ENCODE results near the gene BMPER. TPM values are rescaled to one million over a fixed set of nuclear protein-coding genes. Genes with fewer than 3 reads are reported as not detected.

The BMPER gene
- total RNA-seq, 5 donors from 2014 or later (not counting 1 experiment from before 2014, with no cell fraction given): 0.20 to 0.47 TPM; not detected in 3

DNA sequence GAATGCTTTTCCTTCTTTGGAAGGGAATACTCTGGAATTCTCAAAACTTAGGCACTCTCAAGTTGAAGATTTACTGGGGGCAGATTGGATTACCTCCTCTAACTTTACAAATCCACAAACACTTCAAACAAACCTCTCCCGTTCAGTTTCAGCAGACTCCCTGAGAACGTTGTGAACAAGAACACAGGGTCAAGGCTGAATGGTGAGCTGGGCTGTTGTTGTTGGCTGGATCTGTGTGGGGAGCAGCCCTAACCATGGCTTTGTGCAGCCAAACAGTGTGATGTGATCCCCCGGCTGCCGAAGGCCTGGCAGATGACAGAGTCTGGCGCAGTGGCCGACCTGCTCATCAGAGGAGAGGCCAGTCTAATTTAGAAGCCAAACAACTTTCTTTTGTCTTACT lies 93.1 kb downstream of the BMPER start:
- WGBS (ENCODE audit: insufficient coverage): 71% methylated on average over 4 of the region's 6 CpGs
- no peaks in the 10 kb centered on the region for H3K27me3 ChIP-seq (replicated peaks in 1 of 2; ENCODE audit: control insufficient read depth in 2 of 2, extremely low read depth in 1 of 2, insufficient read depth in 2 of 2, low read length in 1 of 2)
- H3K4me3 ChIP-seq (ENCODE audit: control insufficient read depth in 1 of 2, extremely low read depth in 1 of 2, low read length in 1 of 2): no peak overlapping the region
- ChIA-PET CTCF (no interaction called here), POLR2A (no interaction called here)
- Mint-ChIP-seq H3K4me3 (no peak overlapping the region), H3K36me3 (no peaks in the 10 kb centered on the region), H3K4me1 (peaks cover 7 to 11% (median 11%) of the 10 kb centered on the region in 3 donors), H3K9me3 (peaks cover 0 to 9% (median 8%) of the 10 kb centered on the region in 3 donors), H3K27me3 (no peaks in the 10 kb centered on the region), H3K27ac (no peak overlapping the region)
- no peak for ATAC-seq (replicated peaks in 1 of 4)
- no peaks in the 10 kb centered on the region for H3K36me3 ChIP-seq (ENCODE audit: control insufficient read depth in 2 of 2, extremely low read depth in 1 of 2, insufficient read depth in 1 of 2, low read length in 1 of 2)
- H3K27ac ChIP-seq (ENCODE audit: low read length): no peak overlapping the region
- DNase-seq: no peak
- no peaks in the 10 kb centered on the region for H3K9me3 ChIP-seq
- no peaks in the 10 kb centered on the region for H3K4me1 ChIP-seq (ENCODE audit: control insufficient read depth in 1 of 2, extremely low read depth in 1 of 2, insufficient read depth in 2 of 2, low read length in 2 of 2)

DNA sequence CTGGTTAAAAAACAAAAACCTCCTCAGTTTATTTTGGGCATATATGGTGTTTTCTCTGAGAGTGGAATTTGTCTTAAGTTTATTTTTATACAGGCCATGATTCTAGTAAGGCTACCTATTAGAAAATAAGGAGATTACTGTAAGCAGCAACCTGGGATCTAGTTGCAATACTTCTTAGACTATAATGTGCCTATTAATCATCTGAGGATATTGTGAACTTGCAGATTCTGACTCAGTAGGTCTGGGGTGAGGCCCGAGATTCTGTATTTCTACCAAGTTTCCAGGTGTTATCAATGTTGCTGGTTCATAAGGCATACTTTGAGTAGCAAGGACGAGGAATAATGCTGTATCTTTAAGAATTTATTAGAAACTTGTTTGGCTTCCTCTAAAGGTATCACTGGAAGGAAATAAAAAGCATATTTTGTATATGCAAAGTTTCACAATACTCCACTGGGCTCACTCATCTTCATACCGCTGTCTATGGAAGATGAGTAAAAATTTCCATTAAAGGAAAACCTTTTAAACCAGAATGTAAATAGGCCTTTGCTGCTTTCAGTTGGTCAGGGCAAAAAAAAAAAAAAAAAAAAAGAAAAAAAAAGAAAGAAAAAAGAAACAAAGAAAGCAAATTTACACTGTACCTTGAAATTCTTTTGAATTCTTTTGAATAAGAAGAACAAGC lies 105.8 kb downstream of the BMPER start:
- Mint-ChIP-seq H3K9me3 (peaks cover 0 to 5% (median 0%) of the 10 kb centered on the region in 3 donors), H3K27me3 (peaks cover 2 to 3% of the 10 kb centered on the region in 2 donors), H3K4me3 (no peak overlapping the region), H3K4me1 (no peaks in the 10 kb centered on the region), H3K27ac (no peak overlapping the region), H3K36me3 (no peaks in the 10 kb centered on the region)
- H3K4me1 ChIP-seq (ENCODE audit: control insufficient read depth in 1 of 2, extremely low read depth in 1 of 2, insufficient read depth in 2 of 2, low read length in 2 of 2): no peaks in the 10 kb centered on the region
- no peaks in the 10 kb centered on the region for H3K27me3 ChIP-seq (replicated peaks in 1 of 2; ENCODE audit: control insufficient read depth in 2 of 2, extremely low read depth in 1 of 2, insufficient read depth in 2 of 2, low read length in 1 of 2)
- no peak for DNase-seq
- H3K36me3 ChIP-seq (ENCODE audit: control insufficient read depth in 2 of 2, extremely low read depth in 1 of 2, insufficient read depth in 1 of 2, low read length in 1 of 2): no peaks in the 10 kb centered on the region
- ATAC-seq (replicated peaks in 1 of 4): no peak
- no CpG with 5 or more reads among the region's 3 CpGs for WGBS (ENCODE audit: insufficient coverage)
- H3K9me3 ChIP-seq: no peaks in the 10 kb centered on the region
- H3K27ac ChIP-seq (ENCODE audit: low read length): no peak overlapping the region
- H3K4me3 ChIP-seq (ENCODE audit: control insufficient read depth in 1 of 2, extremely low read depth in 1 of 2, low read length in 1 of 2): no peak overlapping the region
- ChIA-PET CTCF (no interaction called here), POLR2A (no interaction called here)

DNA sequence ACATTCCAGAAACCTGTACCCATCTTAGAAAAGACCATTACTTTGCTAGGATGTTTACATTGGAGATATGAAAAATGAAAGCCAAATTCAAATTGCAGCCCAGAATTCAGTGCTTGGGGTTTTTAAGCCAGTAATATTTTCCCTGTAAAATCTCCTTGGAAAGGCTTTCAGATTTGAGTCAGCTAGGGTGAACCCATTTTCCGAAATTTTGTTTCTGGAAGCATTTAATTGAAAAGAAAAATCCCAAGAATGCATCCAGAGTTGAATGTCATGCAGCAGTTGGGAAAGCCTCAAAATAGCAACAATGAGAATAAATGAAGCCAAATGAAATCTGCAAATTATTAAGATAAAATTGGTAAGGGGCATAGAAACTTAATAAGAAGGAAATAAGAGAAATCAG lies 106.4 kb downstream of the BMPER start:
- ATAC-seq (replicated peaks in 1 of 4): no peak

DNA sequence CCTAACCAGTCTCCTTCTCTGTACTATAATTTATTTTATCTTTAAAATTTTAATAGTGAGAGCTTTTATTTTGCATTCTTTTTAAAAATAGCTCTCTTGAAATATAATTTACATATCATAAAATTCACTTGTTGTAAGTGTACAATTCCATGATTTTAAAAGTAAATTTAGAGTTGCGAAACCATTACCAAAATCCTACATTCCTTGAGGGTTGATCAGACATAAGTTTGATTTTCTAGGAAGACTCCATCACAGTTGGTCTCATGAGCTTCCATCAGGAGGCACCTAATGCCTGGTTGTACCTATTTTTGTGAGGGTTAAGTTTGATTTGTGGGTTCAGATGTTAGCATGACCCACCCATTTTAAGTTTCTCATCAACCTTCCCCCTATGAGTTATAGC lies 108.1 kb downstream of the BMPER start:
- Mint-ChIP-seq H3K36me3 (no peaks in the 10 kb centered on the region), H3K4me3 (no peak overlapping the region), H3K27ac (no peak overlapping the region), H3K4me1 (no peaks in the 10 kb centered on the region), H3K27me3 (peaks cover 0 to 2% of the 10 kb centered on the region in 2 donors), H3K9me3 (peaks cover 0 to 5% (median 2%) of the 10 kb centered on the region in 3 donors)
- WGBS (ENCODE audit: insufficient coverage): no CpG with 5 or more reads among the region's 1 CpG
- Histone ChIP-seq H3K4me3 (ENCODE audit: control insufficient read depth in 1 of 2, extremely low read depth in 1 of 2, low read length in 1 of 2) (no peak overlapping the region), H3K9me3 (no peaks in the 10 kb centered on the region), H3K27ac (ENCODE audit: low read length) (no peak overlapping the region), H3K27me3 (replicated peaks in 1 of 2; ENCODE audit: control insufficient read depth in 2 of 2, extremely low read depth in 1 of 2, insufficient read depth in 2 of 2, low read length in 1 of 2) (no peaks in the 10 kb centered on the region), H3K36me3 (ENCODE audit: control insufficient read depth in 2 of 2, extremely low read depth in 1 of 2, insufficient read depth in 1 of 2, low read length in 1 of 2) (no peaks in the 10 kb centered on the region), H3K4me1 (ENCODE audit: control insufficient read depth in 1 of 2, extremely low read depth in 1 of 2, insufficient read depth in 2 of 2, low read length in 2 of 2) (no peaks in the 10 kb centered on the region)
- no peak for ATAC-seq (replicated peaks in 1 of 4)
- CTCF ChIA-PET: no interaction called here
- DNase-seq: no peak
- POLR2A ChIA-PET: no interaction called here

More for the DNA sequence above, 106.4 kb downstream of the BMPER start:
- H3K27ac ChIP-seq (ENCODE audit: low read length): no peak overlapping the region
- no peak overlapping the region for H3K4me3 Mint-ChIP-seq
- no peak for DNase-seq
- H3K36me3 ChIP-seq (ENCODE audit: control insufficient read depth in 2 of 2, extremely low read depth in 1 of 2, insufficient read depth in 1 of 2, low read length in 1 of 2): no peaks in the 10 kb centered on the region
- no peaks in the 10 kb centered on the region for H3K4me1 Mint-ChIP-seq
- H3K36me3 Mint-ChIP-seq: no peaks in the 10 kb centered on the region
- H3K4me1 ChIP-seq (ENCODE audit: control insufficient read depth in 1 of 2, extremely low read depth in 1 of 2, insufficient read depth in 2 of 2, low read length in 2 of 2): no peaks in the 10 kb centered on the region
- H3K9me3 ChIP-seq: no peaks in the 10 kb centered on the region
- no peak overlapping the region for H3K27ac Mint-ChIP-seq
- WGBS (ENCODE audit: insufficient coverage): no CpG with 5 or more reads among the region's 1 CpG
- no peak overlapping the region for H3K4me3 ChIP-seq (ENCODE audit: control insufficient read depth in 1 of 2, extremely low read depth in 1 of 2, low read length in 1 of 2)
- H3K9me3 Mint-ChIP-seq: peaks cover 0 to 5% (median 0%) of the 10 kb centered on the region in 3 donors
- ChIA-PET POLR2A (no interaction called here), CTCF (no interaction called here)
- H3K27me3 Mint-ChIP-seq: peaks cover 1 to 2% of the 10 kb centered on the region in 2 donors
- no peaks in the 10 kb centered on the region for H3K27me3 ChIP-seq (replicated peaks in 1 of 2; ENCODE audit: control insufficient read depth in 2 of 2, extremely low read depth in 1 of 2, insufficient read depth in 2 of 2, low read length in 1 of 2)

GRCh38 chr7:34015651-34016050 lies 110.3 kb downstream of the BMPER start:
- Histone ChIP-seq H3K27me3 (replicated peaks in 1 of 2; ENCODE audit: control insufficient read depth in 2 of 2, extremely low read depth in 1 of 2, insufficient read depth in 2 of 2, low read length in 1 of 2) (no peaks in the 10 kb centered on the region), H3K9me3 (no peaks in the 10 kb centered on the region), H3K4me3 (ENCODE audit: control insufficient read depth in 1 of 2, extremely low read depth in 1 of 2, low read length in 1 of 2) (no peak overlapping the region), H3K27ac (ENCODE audit: low read length) (no peak overlapping the region), H3K36me3 (ENCODE audit: control insufficient read depth in 2 of 2, extremely low read depth in 1 of 2, insufficient read depth in 1 of 2, low read length in 1 of 2) (no peaks in the 10 kb centered on the region), H3K4me1 (ENCODE audit: control insufficient read depth in 1 of 2, extremely low read depth in 1 of 2, insufficient read depth in 2 of 2, low read length in 2 of 2) (no peaks in the 10 kb centered on the region)
- Mint-ChIP-seq H3K27me3 (peaks cover 4 to 5% of the 10 kb centered on the region in 2 donors), H3K4me1 (no peaks in the 10 kb centered on the region), H3K4me3 (no peak overlapping the region), H3K36me3 (no peaks in the 10 kb centered on the region), H3K27ac (no peak overlapping the region), H3K9me3 (peaks cover 0 to 5% (median 2%) of the 10 kb centered on the region in 3 donors)
- CTCF ChIA-PET: no interaction called here
- POLR2A ChIA-PET: no interaction called here
- ATAC-seq (replicated peaks in 1 of 4) (no peak), DNase-seq (no peak)
- WGBS (ENCODE audit: insufficient coverage): 82% methylated on average over 2 of the region's 4 CpGs

GRCh38 chr7:34016876-34017275 lies 111.5 kb downstream of the BMPER start:
- no peak overlapping the region for H3K4me3 ChIP-seq (ENCODE audit: control insufficient read depth in 1 of 2, extremely low read depth in 1 of 2, low read length in 1 of 2)
- H3K27me3 Mint-ChIP-seq: peaks cover 4 to 5% of the 10 kb centered on the region in 2 donors
- POLR2A ChIA-PET: no interaction called here
- ATAC-seq (replicated peaks in 1 of 4) (no peak), DNase-seq (no peak)
- H3K4me3 Mint-ChIP-seq: no peak overlapping the region
- 92% methylated on average over 3 of the region's 3 CpGs for WGBS (ENCODE audit: insufficient coverage)
- H3K36me3 Mint-ChIP-seq: no peaks in the 10 kb centered on the region
- no peaks in the 10 kb centered on the region for H3K9me3 ChIP-seq
- no peaks in the 10 kb centered on the region for H3K36me3 ChIP-seq (ENCODE audit: control insufficient read depth in 2 of 2, extremely low read depth in 1 of 2, insufficient read depth in 1 of 2, low read length in 1 of 2)
- H3K9me3 Mint-ChIP-seq: peaks cover 0 to 5% (median 2%) of the 10 kb centered on the region in 3 donors
- H3K27ac ChIP-seq (ENCODE audit: low read length): no peak overlapping the region
- H3K27me3 ChIP-seq (replicated peaks in 1 of 2; ENCODE audit: control insufficient read depth in 2 of 2, extremely low read depth in 1 of 2, insufficient read depth in 2 of 2, low read length in 1 of 2): no peaks in the 10 kb centered on the region
- no peaks in the 10 kb centered on the region for H3K4me1 ChIP-seq (ENCODE audit: control insufficient read depth in 1 of 2, extremely low read depth in 1 of 2, insufficient read depth in 2 of 2, low read length in 2 of 2)
- no peaks in the 10 kb centered on the region for H3K4me1 Mint-ChIP-seq
- no peak overlapping the region for H3K27ac Mint-ChIP-seq
- CTCF ChIA-PET: no interaction called here
